Ramos (cell line): ENCODE measurements around the gene NAIF1.
"Not testable (repeated sequence)": the region's sequence is repeated elsewhere in the genome, so short reads cannot be mapped to it uniquely, and the experiment has no call there.

ENCODE experiments used
- in situ Hi-C: fragments of 300-500 bp; cut with MboI; formaldehyde crosslinking; loops from one replicate; pipeline ENCODE4 v1.14.3; 2022; ENCODE audit warnings: low sequenced_read_pairs; ENCODE audit not compliant: unreplicated experiment

Gene NAIF1

GRCh38 chr9:128066713-128067644 lies at the start of gene NAIF1:
NAIF1 (minus strand) TSS chr9:128067320; CDS start chr9:128067101, 219 bp downstream.
- in situ Hi-C loops = no loop called here

- in situ Hi-C loops = no loop called here
These were observed 49.3 kb upstream of the NAIF1 start for GRCh38 chr9:128116104-128117083.

- in situ Hi-C loops = no loop called here
These were observed 48.3 kb upstream of the NAIF1 start for GRCh38 chr9:128115187-128116103.

GRCh38 chr9:128114326-128115186 lies 47.4 kb upstream of the NAIF1 start:
- in situ Hi-C loops = no loop called here

- in situ Hi-C loops = no loop called here
These were observed 46.6 kb upstream of the NAIF1 start for GRCh38 chr9:128113526-128114325.

GRCh38 chr9:128111726-128112125 lies 44.6 kb upstream of the NAIF1 start:
- in situ Hi-C loops = not testable (repeated sequence)

GRCh38 chr9:128109050-128109709 lies 42.1 kb upstream of the NAIF1 start:
- in situ Hi-C loops = no loop called here

GRCh38 chr9:128108269-128109049 lies 41.3 kb upstream of the NAIF1 start:
- in situ Hi-C loops = no loop called here

- in situ Hi-C loops = no loop called here
These were observed 40.5 kb upstream of the NAIF1 start for GRCh38 chr9:128107468-128108268.

GRCh38 chr9:128106940-128107467 lies 39.9 kb upstream of the NAIF1 start:
- in situ Hi-C loops = no loop called here

- in situ Hi-C loops = no loop called here
These were observed 39.2 kb upstream of the NAIF1 start for GRCh38 chr9:128106181-128106939.

GRCh38 chr9:128105538-128106175 lies 38.5 kb upstream of the NAIF1 start:
- in situ Hi-C loops = no loop called here

GRCh38 chr9:128104171-128104618 lies 37.1 kb upstream of the NAIF1 start:
- in situ Hi-C loops = no loop called here

- in situ Hi-C loops = no loop called here
These were observed 36.5 kb upstream of the NAIF1 start for GRCh38 chr9:128103589-128103962.
